GM12872 (cell line): ENCODE measurements around the gene SEC24D.

Experiments used
- CTCF ChIP-seq: IDR thresholded peaks from 3 replicates; pipeline ENCODE4 v1.5.1; 2011; ENCODE audit warnings: low read depth, mild to moderate bottlenecking, low read length, moderate library complexity; ENCODE audit not compliant: insufficient read depth

SEC24D gene

DNA sequence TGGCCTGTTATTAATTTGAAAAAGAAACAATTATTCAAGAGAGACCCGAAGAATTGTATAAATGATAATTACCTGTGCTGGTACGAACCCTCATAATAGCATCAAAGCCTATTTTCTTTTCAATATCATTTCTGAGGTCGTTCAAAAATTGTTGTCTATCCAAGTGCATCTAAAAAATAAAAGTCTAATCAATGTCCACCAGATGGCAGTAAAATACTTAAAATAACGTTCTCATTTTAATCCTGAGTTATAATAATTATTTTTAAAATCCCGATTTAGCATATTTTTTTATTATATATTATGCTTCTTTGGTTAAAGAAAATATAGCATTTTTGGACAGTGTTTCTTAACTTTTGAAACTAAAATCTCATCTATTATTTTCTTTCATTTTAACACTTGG is 95.1 kb downstream of the SEC24D start:
- TF ChIP-seq CTCF, result no peak

GRCh38 chr4:118739022-118739713 is 96.8 kb downstream of the SEC24D start:
- TF ChIP-seq CTCF, result no peak

GRCh38 chr4:118738090-118738489 is 97.8 kb downstream of the SEC24D start:
- TF ChIP-seq CTCF, result no peak

- no peak for TF ChIP-seq CTCF
These were observed 99.0 kb downstream of the SEC24D start for GRCh38 chr4:118736900-118737299.

GRCh38 chr4:118734491-118735205 is 101.3 kb downstream of the SEC24D start:
- no peak for TF ChIP-seq CTCF

DNA sequence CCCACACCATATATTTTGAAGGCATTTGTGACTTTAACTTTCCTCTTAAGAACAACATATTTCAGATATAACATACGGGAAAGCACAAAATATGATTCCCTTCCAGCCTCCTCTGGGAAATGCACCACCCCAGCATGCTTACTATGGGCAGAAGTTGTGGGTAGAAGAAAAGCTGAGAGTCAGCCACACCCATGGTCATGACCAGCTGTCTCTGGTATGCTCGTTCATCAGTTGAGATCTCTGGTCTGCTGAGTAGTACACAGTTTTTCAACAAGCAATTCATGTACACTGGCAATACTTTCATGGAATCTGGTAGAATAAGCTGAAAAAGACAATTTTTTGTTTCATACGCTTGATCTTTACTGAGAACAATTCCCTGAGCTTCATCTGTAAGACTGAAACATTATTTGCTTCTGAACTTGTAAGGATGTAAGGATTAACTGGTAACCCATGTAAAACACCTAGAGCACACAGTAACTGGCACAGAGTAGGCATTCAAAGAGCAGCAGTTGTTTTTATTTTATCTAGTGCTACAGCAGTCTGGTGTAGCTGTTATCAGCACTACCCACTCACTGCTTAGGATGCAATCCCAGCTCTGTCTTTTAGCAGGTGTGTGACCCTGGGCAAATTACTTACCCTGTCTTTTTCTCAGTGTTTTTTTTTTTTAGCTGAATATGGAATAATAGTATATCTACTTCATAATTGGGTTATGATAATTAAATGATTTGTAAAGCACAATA is 103.2 kb downstream of the SEC24D start:
- TF ChIP-seq CTCF, result no peak

- TF ChIP-seq CTCF, result no peak
These were observed 105.2 kb downstream of the SEC24D start for GRCh38 chr4:118730683-118731082.
